Hematopoietic multipotent progenitor cell (in vitro differentiated cells): ENCODE data around the gene QDPR. TPM values are rescaled to one million over a fixed set of nuclear protein-coding genes. Genes with fewer than 3 reads are reported as not detected.

Experiments used
- DNase-seq, 3 donors: peaks; one replicate each; pipeline ENCODE4 v3.0.0-alpha.2; 2011 to 2015; ENCODE audit warnings: low read depth in 2 of 3, low spot score in 2 of 3
- total RNA-seq: library from RNA; depleted of rRNA; stranded (reverse); fragments of >200 nt; gene quantifications from one replicate; pipeline ENCODE4 v1.2.3, GENCODE V29; 2012

QDPR gene
- total RNA-seq, 1 donor, result 18.6 TPM

DNA sequence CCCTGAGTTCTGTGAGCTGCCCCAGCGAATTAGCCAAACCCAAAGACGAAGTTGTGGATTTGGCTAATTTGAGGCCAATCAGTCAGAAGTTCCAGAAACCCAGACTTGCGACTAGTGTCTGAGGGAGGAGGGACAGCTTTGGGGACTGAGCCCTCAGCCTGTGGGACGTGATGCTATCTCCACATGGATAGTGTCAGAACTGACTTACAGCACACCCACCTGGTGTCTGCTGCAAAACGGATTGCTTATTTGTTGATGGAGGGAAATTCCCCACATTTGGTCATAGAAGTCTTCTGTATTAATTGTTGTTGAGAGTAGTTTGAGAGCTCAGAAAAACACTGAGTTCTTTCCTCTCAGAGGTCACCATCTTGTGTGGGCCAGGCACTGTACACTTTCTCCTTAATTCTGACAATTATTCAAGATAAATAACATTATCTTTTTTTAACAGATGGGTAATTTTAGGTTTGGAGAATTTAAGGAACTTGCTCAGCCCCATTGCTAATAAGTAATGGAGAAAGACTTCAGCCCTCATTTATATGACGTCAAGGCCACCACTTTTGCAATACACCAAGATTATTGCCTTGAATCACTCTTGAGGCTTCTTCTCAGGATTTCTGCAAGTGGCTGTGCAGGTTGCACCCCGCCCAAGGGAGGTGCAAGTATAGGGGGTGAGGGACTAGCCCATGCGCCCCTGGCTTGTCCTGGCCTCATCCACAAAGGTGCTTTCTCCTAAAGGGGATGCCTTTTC lies 19.8 kb upstream of the QDPR start:
- no peak for DNase-seq

- no peak for DNase-seq
Measured at GRCh38 chr4:17528551-17529165, 16.8 kb upstream of the QDPR start.

- DNase-seq, result no peak
Measured at GRCh38 chr4:17526695-17527477, 15.0 kb upstream of the QDPR start.

DNA sequence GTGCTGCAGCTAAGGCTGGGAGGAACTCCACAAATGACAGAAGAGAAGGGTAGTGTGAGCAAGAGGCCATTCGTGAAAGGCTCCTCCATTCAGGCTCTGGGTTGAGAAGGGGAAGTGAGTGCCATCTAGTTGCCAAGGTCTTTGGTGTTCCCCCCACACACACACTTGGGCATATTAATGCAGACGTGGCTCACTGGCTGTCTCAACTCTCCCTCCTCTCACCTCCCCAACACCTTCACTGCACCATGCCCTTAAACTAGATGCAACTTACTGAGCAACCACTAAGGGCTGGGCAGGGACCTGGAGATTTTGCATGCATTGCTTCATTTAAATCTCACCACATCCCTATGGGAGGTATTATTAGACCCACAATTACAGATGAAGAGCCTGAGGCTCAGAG lies 11.8 kb upstream of the QDPR start:
- DNase-seq, result no peak

DNA sequence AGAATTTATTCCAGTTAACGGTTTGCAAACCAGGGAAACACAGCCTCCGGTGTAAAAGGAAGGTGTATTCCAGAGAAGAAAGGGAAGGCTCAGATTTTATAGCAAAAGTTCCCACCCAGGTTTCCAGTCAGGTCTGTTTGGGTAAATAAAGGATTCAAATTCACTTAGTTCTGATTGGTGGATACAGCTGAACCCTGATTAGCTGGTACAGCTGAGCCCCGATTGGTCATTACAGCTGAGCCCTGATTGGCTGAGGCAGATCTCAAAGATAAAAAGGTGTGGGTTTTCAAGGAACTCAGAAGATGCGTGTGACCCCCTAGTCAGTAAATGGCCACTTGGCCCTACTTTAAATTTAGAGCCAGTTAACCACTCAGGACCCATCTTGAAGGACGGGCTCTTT lies 9.7 kb upstream of the QDPR start:
- DNase-seq, result no peak

- no peak for DNase-seq
Measured at GRCh38 chr4:17517664-17518063, 5.8 kb upstream of the QDPR start.

- DNase-seq, result no peak
Measured at GRCh38 chr4:17516980-17517379, 5.1 kb upstream of the QDPR start.

DNA sequence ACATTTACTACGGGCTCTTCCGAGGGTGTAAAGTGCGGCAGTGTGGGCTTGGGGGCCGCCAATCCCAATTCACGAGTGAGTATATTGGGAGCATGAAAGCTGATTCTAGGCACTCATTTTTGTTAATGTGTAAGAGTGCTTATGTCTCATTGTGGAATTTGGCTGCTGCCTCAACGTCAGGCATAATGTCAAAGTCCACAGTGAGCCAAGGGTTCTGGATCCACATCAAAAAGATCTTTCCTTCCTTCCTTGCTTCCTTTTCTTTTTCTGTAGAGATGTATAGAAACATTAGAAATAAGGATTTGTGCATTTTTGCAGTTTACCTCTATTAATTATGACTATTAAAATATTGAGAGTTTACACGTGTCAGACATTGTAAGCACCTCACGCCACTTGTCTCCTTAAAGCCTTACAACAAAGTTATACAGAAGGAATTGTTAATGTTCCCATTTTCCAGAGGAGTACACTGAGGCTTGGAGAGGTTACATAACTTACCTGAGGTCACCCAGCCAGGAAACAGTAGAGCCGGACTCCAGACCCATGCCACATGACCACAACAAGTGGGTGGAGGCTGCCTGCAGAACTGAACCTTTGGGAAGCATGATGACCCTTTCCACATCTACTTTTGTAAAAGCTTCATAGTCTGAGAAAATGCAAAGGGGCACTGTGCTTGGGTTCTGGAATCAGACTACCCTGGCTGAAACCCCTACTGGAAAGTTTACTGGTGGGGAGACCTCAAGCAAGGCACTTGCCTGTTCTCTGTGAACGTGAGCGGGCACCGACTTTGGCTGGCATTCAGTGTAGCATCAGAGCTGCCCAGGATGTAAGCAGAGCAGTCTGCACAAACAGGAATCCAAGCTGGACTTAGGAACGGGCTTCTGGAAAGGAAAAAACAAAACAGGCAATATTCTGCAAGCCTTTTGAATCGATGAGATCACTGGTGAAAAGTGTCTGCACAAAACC lies 3.8 kb upstream of the QDPR start:
- DNase-seq, result no peak

GRCh38 chr4:17514865-17515264 lies 3.0 kb upstream of the QDPR start, which contains the start of gene CLRN2:
Gene CLRN2 (plus strand): TSS chr4:17515165. CDS start chr4:17515267, 102 bp downstream.
- no peak for DNase-seq

DNA sequence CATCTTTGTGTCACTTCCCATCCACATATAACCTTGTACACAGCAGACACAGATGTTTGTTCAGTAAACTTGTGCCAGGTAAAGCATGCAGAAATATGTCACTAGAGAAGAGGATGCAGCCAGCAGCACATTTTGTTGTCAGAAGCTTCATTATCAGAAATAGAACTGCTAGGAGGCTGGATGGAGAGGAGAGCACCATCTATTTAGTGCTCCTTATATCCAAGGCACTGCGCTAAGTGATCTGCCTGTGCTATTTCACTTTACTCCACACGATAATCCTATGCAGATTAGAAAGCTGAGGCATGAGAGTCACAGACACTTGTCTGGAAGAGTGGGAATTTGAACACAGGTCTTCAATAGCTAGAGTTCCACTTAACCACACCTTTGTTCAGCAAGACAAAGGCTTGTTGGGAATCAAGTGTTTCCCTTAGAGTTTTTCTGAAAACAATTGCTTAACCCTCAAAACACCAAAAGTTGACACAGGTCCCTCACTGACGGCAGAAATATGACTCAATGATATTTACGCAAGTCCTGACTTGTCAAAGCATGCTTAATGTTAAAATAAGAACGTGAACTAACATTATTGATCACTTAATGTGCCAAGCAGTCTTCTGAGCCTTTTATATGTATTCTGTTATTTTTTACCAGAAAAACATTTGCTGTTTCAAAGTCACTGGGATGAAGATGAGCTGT lies 1.2 kb upstream of the QDPR start:
- no peak for DNase-seq

DNA sequence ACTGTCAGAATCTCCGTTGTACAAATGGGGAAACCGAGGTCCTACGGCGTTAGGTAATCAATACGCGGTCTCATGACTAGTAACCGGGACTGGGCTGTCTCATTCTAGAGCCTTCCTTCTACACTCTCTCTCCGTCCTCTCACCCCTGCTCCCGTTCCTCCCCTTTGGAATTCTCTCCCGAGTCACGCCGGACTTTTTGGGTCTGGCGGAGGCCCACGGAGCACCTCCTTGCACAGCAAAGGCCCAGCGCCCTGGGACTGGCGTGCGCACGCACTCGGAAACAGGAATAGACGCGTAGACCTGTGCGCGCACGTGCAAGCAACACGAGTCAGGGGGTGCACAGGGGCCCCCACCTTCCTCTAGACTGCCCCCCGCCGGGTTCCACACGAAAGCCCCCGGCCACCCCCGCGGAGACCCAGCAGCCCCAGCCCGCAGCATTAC lies 361 bp downstream of the QDPR start:
- peak in 1 of 3 donors; percentile 60 for DNase-seq

DNA sequence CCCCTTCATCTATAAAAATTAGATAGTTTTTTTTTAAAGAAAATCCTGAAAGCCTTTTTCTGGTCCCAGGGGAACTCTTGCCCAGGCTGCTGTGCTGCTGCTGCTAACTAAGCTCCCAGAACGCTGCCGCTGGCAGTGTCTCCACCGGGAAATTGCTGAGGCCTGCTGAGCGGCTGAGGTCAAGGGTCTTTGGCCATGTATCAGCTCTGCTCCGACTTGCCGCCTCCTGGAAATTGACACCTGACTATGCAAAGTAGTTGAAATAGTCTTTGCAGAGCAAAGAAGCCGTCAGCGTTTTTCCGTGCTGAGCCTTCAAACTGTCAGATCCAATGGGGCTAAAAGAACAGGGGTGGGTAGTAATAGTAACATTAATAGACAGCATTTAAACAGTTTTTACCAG lies 839 bp downstream of the QDPR start:
- DNase-seq, result no peak

GRCh38 chr4:17510582-17510981 lies 1.3 kb downstream of the QDPR start:
- DNase-seq, result no peak

DNA sequence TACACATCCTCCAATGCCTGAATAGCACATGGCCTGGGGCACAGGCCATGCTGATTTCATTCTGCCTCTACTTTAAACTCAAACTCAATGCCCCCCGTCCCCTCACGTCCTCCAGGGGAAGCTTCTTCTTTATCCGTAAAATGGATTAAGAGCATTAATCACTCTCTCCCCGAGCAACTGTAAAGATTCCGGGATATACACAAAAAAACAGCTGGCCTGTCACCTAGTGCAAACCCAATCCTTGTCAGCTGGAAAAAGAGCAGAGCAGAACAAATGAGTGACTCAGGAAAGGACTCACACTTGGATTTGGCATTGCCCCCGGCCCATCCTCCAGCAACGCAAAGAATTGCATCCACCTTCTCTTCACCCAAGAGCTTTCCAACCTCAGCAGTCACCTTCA lies 7.8 kb downstream of the QDPR start:
- no peak for DNase-seq

- DNase-seq, result no peak
Measured at GRCh38 chr4:17502756-17503155, 9.1 kb downstream of the QDPR start.

DNA sequence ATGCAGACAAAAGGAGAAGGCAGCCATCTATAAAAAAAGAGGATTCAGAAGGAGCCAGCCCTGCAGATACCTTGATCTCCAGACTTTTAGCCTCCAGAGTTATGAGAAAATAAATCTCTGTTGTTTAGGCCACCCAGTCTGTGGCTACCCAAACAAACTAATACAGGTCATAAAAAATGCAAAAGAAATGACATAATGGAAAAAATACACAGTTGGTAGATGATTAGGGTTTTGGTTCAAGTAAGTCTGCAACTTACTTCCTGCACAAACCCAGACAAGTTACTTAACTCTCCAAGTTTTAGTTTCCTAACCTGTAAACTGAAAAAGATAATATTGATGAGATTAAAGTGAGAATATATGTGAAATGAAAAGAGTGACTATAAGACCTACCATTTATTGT lies 11.3 kb downstream of the QDPR start:
- no peak for DNase-seq

DNA sequence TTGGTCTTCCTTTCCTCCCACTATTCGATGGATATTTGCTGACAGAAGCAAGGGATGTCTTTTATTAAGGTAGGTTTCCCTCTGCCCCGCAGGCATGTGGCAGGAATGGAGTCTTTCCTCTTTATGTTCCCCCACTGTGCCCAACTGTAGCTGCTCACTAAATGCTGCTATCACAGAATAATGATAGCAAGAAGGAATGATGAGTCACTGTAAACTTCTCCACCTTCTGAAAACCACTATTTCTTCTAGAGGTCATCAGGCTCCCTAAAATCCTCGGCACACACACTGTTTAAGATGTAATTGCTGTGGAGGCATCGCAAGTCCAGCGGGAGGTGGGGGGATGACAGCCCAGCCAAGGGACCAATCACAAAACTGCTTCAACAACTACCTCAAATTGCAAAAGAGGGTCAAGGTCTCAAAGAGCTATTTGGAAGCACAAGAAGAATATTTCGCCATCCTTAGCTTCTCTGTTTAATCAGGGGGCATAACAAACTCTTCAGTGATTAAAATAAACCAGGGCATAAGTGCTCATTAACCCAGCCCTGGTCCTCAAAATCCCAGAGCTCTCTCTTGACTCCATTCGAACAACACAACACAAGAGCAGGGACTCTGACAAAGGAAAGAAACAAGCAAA lies 13.9 kb downstream of the QDPR start:
- DNase-seq, result no peak

DNA sequence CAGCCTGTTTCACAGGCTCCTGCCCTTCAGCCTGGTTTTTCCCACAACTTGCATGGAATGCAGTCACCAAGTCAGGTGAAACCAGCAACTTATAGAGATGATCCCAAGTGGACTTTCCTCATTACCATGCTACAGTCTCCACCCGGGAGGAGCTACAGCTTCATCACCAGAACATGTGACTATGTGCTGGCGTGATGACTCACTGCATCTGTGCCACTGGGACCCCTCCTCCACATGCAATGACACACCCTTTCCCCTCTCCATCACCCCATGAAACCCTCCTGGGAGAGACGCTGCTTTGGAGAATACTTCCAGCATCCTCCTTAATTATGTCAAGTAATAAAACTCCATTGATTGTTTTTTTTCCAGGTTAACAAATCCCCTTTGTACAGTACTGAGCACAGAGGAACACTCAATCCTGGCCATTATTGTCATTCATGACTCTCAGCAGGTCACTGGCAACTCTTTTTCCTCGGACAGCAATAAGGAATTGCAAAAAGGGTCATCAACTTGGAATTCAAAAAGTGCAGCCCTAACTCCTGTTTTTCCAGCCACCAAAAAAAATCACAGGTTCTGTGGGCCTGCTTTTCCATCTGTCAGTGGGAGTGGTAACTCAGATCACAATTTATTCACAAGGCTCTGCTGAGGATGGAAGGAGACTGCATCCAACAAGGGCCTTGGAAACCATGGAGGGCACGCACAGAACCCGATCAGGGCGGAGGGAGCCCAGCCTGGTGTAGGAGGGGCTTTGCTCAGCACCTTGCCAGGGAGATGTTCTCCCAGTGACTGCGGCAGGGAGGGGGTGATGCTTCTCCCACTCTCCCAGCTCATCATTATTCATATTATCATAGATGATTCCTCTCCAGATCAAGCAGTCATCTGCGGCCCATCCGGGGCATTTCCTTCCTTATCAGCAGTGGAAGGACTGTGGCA lies 17.4 kb downstream of the QDPR start:
- peak in 1 of 3 donors; percentile 40 for DNase-seq
